ENCODE results near the gene FGF18. TPM values are rescaled to one million over a fixed set of nuclear protein-coding genes. Genes with fewer than 3 reads are reported as not detected.
A peak's percentile ranks its signal among the peaks of the same experiment; 100 is the strongest.

FGF18 gene
- total RNA-seq, 2 donors from 2014 or later: 0.12 to 0.17 TPM

GRCh38 chr5:171429543-171429910, 10.1 kb downstream of the FGF18 start:
- ATAC-seq (replicated peaks in 1 of 2) (no peak), DNase-seq (no peak)
- H3K36me3 Mint-ChIP-seq (ENCODE audit: insufficient read depth in 2 of 2): no peaks in the 10 kb centered on the region
- H3K27ac Mint-ChIP-seq: no peak overlapping the region
- no peak overlapping the region for H3K4me3 Mint-ChIP-seq
- H3K27me3 Mint-ChIP-seq (ENCODE audit: low read depth): no peaks in the 10 kb centered on the region
- H3K9me3 Mint-ChIP-seq: no peaks in the 10 kb centered on the region
- H3K4me1 Mint-ChIP-seq (ENCODE audit: low read depth): no peaks in the 10 kb centered on the region

- Mint-ChIP-seq H3K36me3 (ENCODE audit: insufficient read depth in 2 of 2) (no peaks in the 10 kb centered on the region), H3K27me3 (ENCODE audit: low read depth) (no peaks in the 10 kb centered on the region), H3K4me1 (ENCODE audit: low read depth) (no peaks in the 10 kb centered on the region), H3K9me3 (no peaks in the 10 kb centered on the region), H3K4me3 (no peak overlapping the region), H3K27ac (no peak overlapping the region)
- DNase-seq (no peak), ATAC-seq (replicated peaks in 1 of 2) (no peak)
These were observed 11.9 kb downstream of the FGF18 start for GRCh38 chr5:171431251-171431777.

GRCh38 chr5:171432076-171432475, 12.6 kb downstream of the FGF18 start:
- Mint-ChIP-seq H3K9me3 (no peaks in the 10 kb centered on the region), H3K27me3 (ENCODE audit: low read depth) (no peaks in the 10 kb centered on the region), H3K27ac (no peak overlapping the region), H3K36me3 (ENCODE audit: insufficient read depth in 2 of 2) (no peaks in the 10 kb centered on the region), H3K4me3 (no peak overlapping the region), H3K4me1 (ENCODE audit: low read depth) (no peaks in the 10 kb centered on the region)
- DNase-seq (no peak), ATAC-seq (replicated peaks in 1 of 2) (no peak)

- Mint-ChIP-seq H3K27me3 (ENCODE audit: low read depth) (no peaks in the 10 kb centered on the region), H3K27ac (no peak overlapping the region), H3K4me3 (no peak overlapping the region), H3K9me3 (no peaks in the 10 kb centered on the region), H3K4me1 (ENCODE audit: low read depth) (no peaks in the 10 kb centered on the region), H3K36me3 (ENCODE audit: insufficient read depth in 2 of 2) (no peaks in the 10 kb centered on the region)
- ATAC-seq (replicated peaks in 1 of 2): no peak
- no peak for DNase-seq
These were observed 13.3 kb downstream of the FGF18 start for GRCh38 chr5:171432583-171433351.

GRCh38 chr5:171433352-171433698, 13.9 kb downstream of the FGF18 start:
- no peak for DNase-seq
- no peak overlapping the region for H3K27ac Mint-ChIP-seq
- no peaks in the 10 kb centered on the region for H3K4me1 Mint-ChIP-seq (ENCODE audit: low read depth)
- no peaks in the 10 kb centered on the region for H3K36me3 Mint-ChIP-seq (ENCODE audit: insufficient read depth in 2 of 2)
- ATAC-seq (replicated peaks in 1 of 2): peak in 1 of 2 donors; percentile 18
- no peaks in the 10 kb centered on the region for H3K27me3 Mint-ChIP-seq (ENCODE audit: low read depth)
- H3K9me3 Mint-ChIP-seq: no peaks in the 10 kb centered on the region
- H3K4me3 Mint-ChIP-seq: no peak overlapping the region

- no peak for DNase-seq
- H3K27ac Mint-ChIP-seq: no peak overlapping the region
- no peaks in the 10 kb centered on the region for H3K36me3 Mint-ChIP-seq (ENCODE audit: insufficient read depth in 2 of 2)
- no peaks in the 10 kb centered on the region for H3K9me3 Mint-ChIP-seq
- H3K4me3 Mint-ChIP-seq: no peak overlapping the region
- H3K27me3 Mint-ChIP-seq (ENCODE audit: low read depth): no peaks in the 10 kb centered on the region
- ATAC-seq (replicated peaks in 1 of 2): no peak
- no peaks in the 10 kb centered on the region for H3K4me1 Mint-ChIP-seq (ENCODE audit: low read depth)
These were observed 14.7 kb downstream of the FGF18 start for GRCh38 chr5:171433982-171434676.

GRCh38 chr5:171434874-171435273, 15.4 kb downstream of the FGF18 start:
- H3K27me3 Mint-ChIP-seq (ENCODE audit: low read depth): no peaks in the 10 kb centered on the region
- H3K27ac Mint-ChIP-seq: no peak overlapping the region
- no peak for DNase-seq
- no peak overlapping the region for H3K4me3 Mint-ChIP-seq
- H3K4me1 Mint-ChIP-seq (ENCODE audit: low read depth): no peaks in the 10 kb centered on the region
- ATAC-seq (replicated peaks in 1 of 2): no peak
- H3K36me3 Mint-ChIP-seq (ENCODE audit: insufficient read depth in 2 of 2): no peaks in the 10 kb centered on the region
- H3K9me3 Mint-ChIP-seq: no peaks in the 10 kb centered on the region

- H3K4me3 Mint-ChIP-seq: no peak overlapping the region
- no peak for ATAC-seq (replicated peaks in 1 of 2)
- H3K27ac Mint-ChIP-seq: no peak overlapping the region
- H3K36me3 Mint-ChIP-seq (ENCODE audit: insufficient read depth in 2 of 2): no peaks in the 10 kb centered on the region
- no peaks in the 10 kb centered on the region for H3K4me1 Mint-ChIP-seq (ENCODE audit: low read depth)
- H3K27me3 Mint-ChIP-seq (ENCODE audit: low read depth): no peaks in the 10 kb centered on the region
- no peak for DNase-seq
- H3K9me3 Mint-ChIP-seq: no peaks in the 10 kb centered on the region
These were observed 16.5 kb downstream of the FGF18 start for GRCh38 chr5:171435908-171436307.

- Mint-ChIP-seq H3K4me3 (no peak overlapping the region), H3K36me3 (ENCODE audit: insufficient read depth in 2 of 2) (no peaks in the 10 kb centered on the region), H3K27ac (no peak overlapping the region), H3K9me3 (no peaks in the 10 kb centered on the region), H3K27me3 (ENCODE audit: low read depth) (no peaks in the 10 kb centered on the region), H3K4me1 (ENCODE audit: low read depth) (no peaks in the 10 kb centered on the region)
- ATAC-seq (replicated peaks in 1 of 2) (no peak), DNase-seq (no peak)
These were observed 17.4 kb downstream of the FGF18 start for GRCh38 chr5:171436804-171437285.

GRCh38 chr5:171437286-171437821, 17.9 kb downstream of the FGF18 start:
- ATAC-seq (replicated peaks in 1 of 2): no peak
- Mint-ChIP-seq H3K4me1 (ENCODE audit: low read depth) (no peaks in the 10 kb centered on the region), H3K4me3 (no peak overlapping the region), H3K27ac (no peak overlapping the region), H3K36me3 (ENCODE audit: insufficient read depth in 2 of 2) (no peaks in the 10 kb centered on the region), H3K27me3 (ENCODE audit: low read depth) (no peaks in the 10 kb centered on the region), H3K9me3 (no peaks in the 10 kb centered on the region)
- DNase-seq: no peak

GRCh38 chr5:171438738-171439137, 19.3 kb downstream of the FGF18 start:
- H3K27ac Mint-ChIP-seq: no peak overlapping the region
- H3K27me3 Mint-ChIP-seq (ENCODE audit: low read depth): no peaks in the 10 kb centered on the region
- ATAC-seq (replicated peaks in 1 of 2): no peak
- no peaks in the 10 kb centered on the region for H3K4me1 Mint-ChIP-seq (ENCODE audit: low read depth)
- DNase-seq: no peak
- no peak overlapping the region for H3K4me3 Mint-ChIP-seq
- no peaks in the 10 kb centered on the region for H3K36me3 Mint-ChIP-seq (ENCODE audit: insufficient read depth in 2 of 2)
- no peaks in the 10 kb centered on the region for H3K9me3 Mint-ChIP-seq

- H3K27ac Mint-ChIP-seq: no peak overlapping the region
- H3K4me1 Mint-ChIP-seq (ENCODE audit: low read depth): no peaks in the 10 kb centered on the region
- no peaks in the 10 kb centered on the region for H3K9me3 Mint-ChIP-seq
- ATAC-seq (replicated peaks in 1 of 2) (no peak), DNase-seq (no peak)
- no peaks in the 10 kb centered on the region for H3K27me3 Mint-ChIP-seq (ENCODE audit: low read depth)
- no peak overlapping the region for H3K4me3 Mint-ChIP-seq
- no peaks in the 10 kb centered on the region for H3K36me3 Mint-ChIP-seq (ENCODE audit: insufficient read depth in 2 of 2)
These were observed 21.9 kb downstream of the FGF18 start for GRCh38 chr5:171441246-171441791.

- no peaks in the 10 kb centered on the region for H3K27me3 Mint-ChIP-seq (ENCODE audit: low read depth)
- DNase-seq (no peak), ATAC-seq (replicated peaks in 1 of 2) (no peak)
- no peak overlapping the region for H3K4me3 Mint-ChIP-seq
- no peaks in the 10 kb centered on the region for H3K36me3 Mint-ChIP-seq (ENCODE audit: insufficient read depth in 2 of 2)
- H3K9me3 Mint-ChIP-seq: no peaks in the 10 kb centered on the region
- no peaks in the 10 kb centered on the region for H3K4me1 Mint-ChIP-seq (ENCODE audit: low read depth)
- no peak overlapping the region for H3K27ac Mint-ChIP-seq
These were observed 23.0 kb downstream of the FGF18 start for GRCh38 chr5:171442287-171443042.
